B cell (primary cell): Measurements from ENCODE around the gene PLEKHA5. TPM values are rescaled to one million over a fixed set of nuclear protein-coding genes. Genes with fewer than 3 reads are reported as not detected.
"Not testable (repeated sequence)": the region's sequence is repeated elsewhere in the genome, so short reads cannot be mapped to it uniquely, and the experiment has no call there.

Experiments
- ATAC-seq: fragments of 200-7000 bp; cut with Tn5 transposase; one replicate; pipeline ENCODE4 v1.10.0; 2021; ENCODE audit warnings: low read depth, mild to moderate bottlenecking, moderate number of reproducible peaks, moderate library complexity
- CTCF ChIA-PET: fragments of 350-600 bp; sonication (Branson Sonifier 250); formaldehyde crosslinking; loops from one replicate; lab custom pipeline; 2021; ENCODE audit warnings: antibody characterized with exemption, inconsistent platforms; lab: Charles Lee
- POLR2A ChIA-PET: fragments of 350-600 bp; sonication (Branson Sonifier 250); formaldehyde crosslinking; loops from one replicate; lab custom pipeline; 2021; ENCODE audit warnings: antibody characterized with exemption; lab: Charles Lee
- DNase-seq: peaks from one replicate; pipeline ENCODE4 v3.0.0; 2013
- H2AFZ ChIP-seq: 2 replicates; pipeline ENCODE4 v1.6.1; 2012; ENCODE audit warnings: mild to moderate bottlenecking, low read depth, low read length; ENCODE audit not compliant: insufficient read depth, poor library complexity, severe bottlenecking
- H3K27ac ChIP-seq, 2 donors: 1 replicate in 1 of 2; 2 replicates in 1 of 2; pipeline ENCODE4 v1.5.1; 2012 to 2013; ENCODE audit warnings: low read length in 2 of 2, mild to moderate bottlenecking in 2 of 2, moderate library complexity in 1 of 2
- H3K27me3 ChIP-seq, 4 experiments: fragments of 200-600 bp in 1 of 4; sonication (generic) in 1 of 4; replicated peaks in 1 of 4; 1 replicate in 2 of 4; 2 replicates in 2 of 4; pipeline versions ENCODE4 v1.6.1 to v1.7.0; 2013 to 2016; ENCODE audit warnings: low read length in 3 of 4, mild to moderate bottlenecking in 2 of 4, mixed read lengths in 1 of 4, moderate library complexity in 1 of 4; ENCODE audit not compliant: insufficient read depth in 4 of 4, control insufficient read depth in 3 of 4; ENCODE audit errors: control extremely low read depth in 1 of 4
- H3K36me3 ChIP-seq, 2 experiments: replicated peaks in 1 of 2; 1 replicate in 1 of 2; 2 replicates in 1 of 2; pipeline versions ENCODE4 v1.6.1 to v1.7.1; 2013; ENCODE audit warnings: low read length in 1 of 2; ENCODE audit not compliant: insufficient read depth in 2 of 2, control insufficient read depth in 1 of 2; ENCODE audit errors: control extremely low read depth in 1 of 2, extremely low read depth in 1 of 2
- H3K4me1 ChIP-seq, 2 donors: fragments of 200-600 bp in 1 of 2; sonication (generic) in 1 of 2; 1 replicate in 1 of 2; 2 replicates in 1 of 2; pipeline versions ENCODE4 v1.5.1 to v1.6.1; 2013 to 2017; ENCODE audit warnings: low read length in 2 of 2; ENCODE audit not compliant: control insufficient read depth in 2 of 2, insufficient read depth in 2 of 2
- H3K4me2 ChIP-seq: replicated peaks from 2 replicates; pipeline ENCODE3; 2012; ENCODE audit warnings: mild to moderate bottlenecking, low read depth, low read length; ENCODE audit not compliant: poor library complexity, severe bottlenecking
- H3K4me3 ChIP-seq, 5 experiments: fragments of 200-600 bp in 1 of 5; sonication (generic) in 1 of 5; 1 replicate in 3 of 5; 2 replicates in 2 of 5; pipeline versions ENCODE4 v1.5.1 to v1.7.0; 2011 to 2016; ENCODE audit warnings: low read length in 4 of 5, mild to moderate bottlenecking in 4 of 5, low read depth in 2 of 5, control low read depth in 1 of 5, moderate library complexity in 1 of 5; ENCODE audit not compliant: insufficient read depth in 1 of 5; ENCODE audit errors: control extremely low read depth in 1 of 5, extremely low read depth in 1 of 5
- H3K79me2 ChIP-seq: fragments of 200-600 bp; sonication (generic); one replicate; pipeline ENCODE4 v1.6.0; 2016; ENCODE audit warnings: low read length; ENCODE audit not compliant: control insufficient read depth, insufficient read depth
- H3K9ac ChIP-seq: fragments of 200-600 bp; sonication (generic); 2 replicates; pipeline ENCODE4 v1.6.1; 2017; ENCODE audit warnings: mild to moderate bottlenecking, low read length, moderate library complexity
- H3K9me3 ChIP-seq, 3 donors: one replicate each; pipeline versions ENCODE4 v1.6.1 to v1.7.1; 2013; ENCODE audit warnings: low read length in 2 of 3; ENCODE audit not compliant: control insufficient read depth in 2 of 3, insufficient read depth in 1 of 3; ENCODE audit errors: control extremely low read depth in 1 of 3
- H4K20me1 ChIP-seq: 2 replicates; pipeline ENCODE4 v1.6.0; 2012; ENCODE audit warnings: mild to moderate bottlenecking, low read length; ENCODE audit not compliant: insufficient read depth, control insufficient read depth, poor library complexity, severe bottlenecking
- H3K27ac Mint-ChIP-seq: one replicate; pipeline ENCODE4 v1.8.0; 2021; ENCODE audit warnings: mixed read lengths
- H3K27me3 Mint-ChIP-seq: one replicate; pipeline ENCODE4 v1.8.0; 2021; ENCODE audit warnings: mixed read lengths
- H3K4me1 Mint-ChIP-seq: one replicate; pipeline ENCODE4 v1.8.0; 2021; ENCODE audit warnings: mixed read lengths
- H3K4me3 Mint-ChIP-seq: one replicate; pipeline ENCODE4 v1.8.0; 2021; ENCODE audit warnings: mixed read lengths
- H3K9me3 Mint-ChIP-seq: one replicate; pipeline ENCODE4 v1.8.0; 2022; ENCODE audit warnings: mixed read lengths; ENCODE audit not compliant: insufficient read depth
- CTCF ChIP-seq: fragments of 200-600 bp; IDR thresholded peaks from one replicate; pipeline ENCODE4 v1.8.0; 2022; ENCODE audit warnings: antibody characterized with exemption, mild to moderate bottlenecking
- EZH2 ChIP-seq: IDR thresholded peaks from 2 replicates; pipeline ENCODE4 v1.6.1; 2012; ENCODE audit warnings: borderline replicate concordance, low read depth, mild to moderate bottlenecking, moderate library complexity, low read length; ENCODE audit not compliant: insufficient read depth, poor library complexity, severe bottlenecking
- WGBS: methylation state at CpG from one replicate; pipeline ENCODE4 v1.1.5; 2013; ENCODE audit warnings: missing lambda C conversion rate; ENCODE audit not compliant: insufficient coverage; 5-methylcytosine and 5-hydroxymethylcytosine counted together
- intact Hi-C: fragments of 100-400 bp; cut with micrococcal nuclease; formaldehyde crosslinking; loops from one replicate; pipeline ENCODE4 v1.10.0; 2022
- polyA plus RNA-seq: library from polyadenylated mRNA; depleted of rRNA; stranded (reverse); fragments of >200 nt; gene quantifications from 2 replicates; pipeline ENCODE4 v1.2.3, GENCODE V29; 2012
- total RNA-seq, 2 donors: library from RNA; stranded (reverse); fragments of 120-200 nt in 1 of 2; gene quantifications; 1 replicate in 1 of 2; 2 replicates in 1 of 2; pipeline versions ENCODE4 v1.2.3 to v1.2.4, GENCODE V29; 2013 to 2022

PLEKHA5 gene
- total and polyA plus RNA-seq, 2 donors (not counting 1 experiment from before 2014, with no cell fraction given) = 0.03 to 0.22 TPM

DNA sequence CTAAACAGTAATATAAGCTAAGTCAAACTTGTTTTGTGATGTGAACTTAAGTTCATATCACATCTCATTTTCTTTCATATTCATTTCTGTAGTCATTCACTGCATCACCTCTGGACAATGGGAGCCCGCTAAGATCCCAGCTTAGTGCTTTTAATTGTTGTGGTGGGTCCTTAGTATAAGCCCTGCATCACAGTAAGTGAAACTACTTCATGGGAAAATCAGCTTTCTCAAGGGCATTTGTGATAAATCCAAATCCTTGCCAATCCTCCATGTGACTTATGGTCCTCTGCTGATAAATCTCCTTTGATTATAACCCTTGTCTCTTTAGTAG lies 98.3 kb downstream of the PLEKHA5 start:
- Histone ChIP-seq H3K4me1 (no peaks in the 10 kb centered on the region), H3K27ac (no peak overlapping the region), H3K79me2 (no peaks in the 10 kb centered on the region), H3K4me3 (no peak overlapping the region), H3K9ac (no peak overlapping the region), H3K36me3 (no peaks in the 10 kb centered on the region), H2AFZ (no peak overlapping the region), H3K9me3 (peaks cover 0 to 7% (median 0%) of the 10 kb centered on the region in 3 donors), H3K27me3 (no peaks in the 10 kb centered on the region), H3K4me2 (no peak overlapping the region), H4K20me1 (no peaks in the 10 kb centered on the region)
- intact Hi-C loops = no loop called here
- H3K4me1 Mint-ChIP-seq = no peaks in the 10 kb centered on the region
- DNase-seq = no peak
- H3K9me3 Mint-ChIP-seq = no peaks in the 10 kb centered on the region
- ChIA-PET CTCF (no interaction called here), POLR2A (interaction anchor here (0.5 kb wide), 1 partner anchor 83 kb away, joined by 3 read pairs; no protein-coding TSS in a partner anchor)
- no peaks in the 10 kb centered on the region for H3K27me3 Mint-ChIP-seq
- no peak for TF ChIP-seq CTCF
- no peak for TF ChIP-seq EZH2
- no peak overlapping the region for H3K4me3 Mint-ChIP-seq
- no peak for ATAC-seq
- WGBS = no CpG with 5 or more reads among the region's 1 CpG
- no peak overlapping the region for H3K27ac Mint-ChIP-seq

GRCh38 chr12:19229021-19229420 lies 99.5 kb downstream of the PLEKHA5 start:
- H3K27ac ChIP-seq, H3K9me3 ChIP-seq, DNase-seq, H3K79me2 ChIP-seq, H3K27me3 Mint-ChIP-seq, H3K27ac Mint-ChIP-seq, CTCF ChIA-PET, H4K20me1 ChIP-seq, H3K4me3 Mint-ChIP-seq, H2AFZ ChIP-seq, POLR2A ChIA-PET, intact Hi-C loops, H3K4me2 ChIP-seq, H3K36me3 ChIP-seq, H3K4me1 Mint-ChIP-seq, H3K4me1 ChIP-seq, ATAC-seq, H3K9me3 Mint-ChIP-seq, H3K9ac ChIP-seq, H3K27me3 ChIP-seq, H3K4me3 ChIP-seq: not testable (repeated sequence)
- WGBS = 97% methylated on average over 5 of the region's 6 CpGs
